Esophagus squamous epithelium (tissue), 4 donors: Measurements from ENCODE around the gene AARSD1.
A peak's percentile ranks its signal among the peaks of the same experiment; 100 is the strongest.

ENCODE experiments used
- POLR2A ChIP-seq, 4 donors: fragments of 450-650 bp; IDR thresholded peaks; one replicate each; pipeline ENCODE4 v1.6.1; 2017; ENCODE audit warnings: antibody characterized with exemption in 4 of 4, mild to moderate bottlenecking in 4 of 4, moderate library complexity in 3 of 4
- TF ChIP-seq, protein P1 (sequence below), 6 experiments: fragments of 450-650 bp in 4 of 6; fragments of 200-600 bp in 2 of 6; sonication (generic) in 2 of 6; IDR thresholded peaks; one replicate each; pipeline ENCODE4 v1.5.1; 2016 to 2019; ENCODE audit warnings: antibody characterized with exemption in 6 of 6, mild to moderate bottlenecking in 4 of 6, moderate library complexity in 4 of 6

DNA sequence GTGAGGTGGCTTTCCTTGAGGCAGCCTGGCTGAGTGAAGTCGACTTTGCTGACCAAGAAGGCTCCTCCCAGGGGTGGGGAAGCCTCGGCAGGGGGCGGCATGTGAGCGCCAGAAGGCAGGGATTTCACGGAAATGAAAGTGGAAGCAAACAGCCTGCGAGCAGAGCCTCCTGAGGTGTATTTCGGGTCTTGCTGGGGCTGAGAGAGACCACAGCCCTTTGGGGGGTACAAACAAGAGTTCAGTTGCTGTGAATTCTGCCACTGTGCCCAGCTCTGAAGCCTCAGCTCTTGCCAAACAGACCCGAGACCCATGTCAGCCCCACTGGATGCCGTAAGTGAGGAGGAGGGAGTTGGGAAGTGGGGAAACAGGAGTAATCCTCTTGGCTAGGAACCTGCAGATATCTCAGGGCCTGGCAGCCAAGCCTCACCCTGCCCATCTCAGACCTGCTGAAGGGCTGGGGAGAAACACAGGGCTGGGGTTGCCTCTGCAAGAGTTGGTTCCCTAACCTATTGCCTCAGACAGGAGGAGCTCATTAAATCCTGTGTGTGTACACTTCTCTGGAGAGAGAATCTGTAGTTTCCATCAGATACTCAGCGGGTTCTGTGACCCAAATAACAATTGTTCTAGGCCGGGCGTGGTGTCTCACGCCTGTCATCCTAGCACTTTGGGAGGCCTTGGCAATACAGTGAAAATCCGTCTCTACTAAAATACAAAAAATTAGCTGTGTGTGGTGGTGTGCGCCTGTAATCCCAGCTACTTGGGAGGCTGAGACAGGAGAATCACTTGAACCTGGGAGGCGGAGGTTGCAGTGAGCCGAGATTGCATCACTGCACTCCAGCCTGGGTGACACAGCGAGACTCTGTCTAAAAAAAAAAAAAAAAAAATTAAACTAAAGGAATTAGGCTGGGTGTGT, 42.6 kb upstream of the AARSD1 start, which contains the start of gene IFI35:
- TF ChIP-seq, protein P1, sequence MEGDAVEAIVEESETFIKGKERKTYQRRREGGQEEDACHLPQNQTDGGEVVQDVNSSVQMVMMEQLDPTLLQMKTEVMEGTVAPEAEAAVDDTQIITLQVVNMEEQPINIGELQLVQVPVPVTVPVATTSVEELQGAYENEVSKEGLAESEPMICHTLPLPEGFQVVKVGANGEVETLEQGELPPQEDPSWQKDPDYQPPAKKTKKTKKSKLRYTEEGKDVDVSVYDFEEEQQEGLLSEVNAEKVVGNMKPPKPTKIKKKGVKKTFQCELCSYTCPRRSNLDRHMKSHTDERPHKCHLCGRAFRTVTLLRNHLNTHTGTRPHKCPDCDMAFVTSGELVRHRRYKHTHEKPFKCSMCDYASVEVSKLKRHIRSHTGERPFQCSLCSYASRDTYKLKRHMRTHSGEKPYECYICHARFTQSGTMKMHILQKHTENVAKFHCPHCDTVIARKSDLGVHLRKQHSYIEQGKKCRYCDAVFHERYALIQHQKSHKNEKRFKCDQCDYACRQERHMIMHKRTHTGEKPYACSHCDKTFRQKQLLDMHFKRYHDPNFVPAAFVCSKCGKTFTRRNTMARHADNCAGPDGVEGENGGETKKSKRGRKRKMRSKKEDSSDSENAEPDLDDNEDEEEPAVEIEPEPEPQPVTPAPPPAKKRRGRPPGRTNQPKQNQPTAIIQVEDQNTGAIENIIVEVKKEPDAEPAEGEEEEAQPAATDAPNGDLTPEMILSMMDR (IDR thresholded peaks at IDR 0.05) = peak in 5 of 6 experiments; percentile 24 to 50 (median 32)
- peak in 2 of 4 donors; percentile 10 to 20 for TF ChIP-seq POLR2A (IDR thresholded peaks at IDR 0.05)
